Caco-2 (cell line): Measurements from ENCODE around the gene CTU1. TPM values are rescaled to one million over a fixed set of nuclear protein-coding genes. Genes with fewer than 3 reads are reported as not detected.

Experiments
- BruUV-seq: library from RNA; stranded (reverse); fragments of 400-500 nt; replicated peaks from 2 replicates; lab custom pipeline; 2021; lab: Mats Ljungman, UMichigan
- CTCF ChIA-PET: fragments of 300-600 bp; sonication (Branson Sonifier 250); formaldehyde crosslinking; loops from one replicate; lab custom pipeline; 2022; ENCODE audit warnings: antibody characterized with exemption; lab: Charles Lee
- POLR2A ChIA-PET: fragments of 300-600 bp; sonication (Branson Sonifier 250); formaldehyde crosslinking; loops from one replicate; lab custom pipeline; 2022; ENCODE audit warnings: antibody characterized with exemption; lab: Charles Lee
- DNase-seq, 2 experiments: peaks; one replicate each; pipeline versions ENCODE4 v3.0.0 to v3.0.0-alpha.2; 2020 to 2022
- H3K27me3 ChIP-seq: replicated peaks from 2 replicates; pipeline ENCODE4 v1.6.0; 2011; ENCODE audit warnings: low read length; ENCODE audit not compliant: control insufficient read depth, insufficient read depth
- H3K36me3 ChIP-seq: 2 replicates; pipeline ENCODE4 v1.5.1; 2011; ENCODE audit warnings: low read length; ENCODE audit not compliant: control insufficient read depth, insufficient read depth
- H3K4me1 ChIP-seq: fragments of 250-450 bp; sonication (Bioruptor Pico); 2 replicates; pipeline ENCODE4 v1.5.1; 2020; ENCODE audit warnings: mild to moderate bottlenecking
- H3K4me3 ChIP-seq: 2 replicates; pipeline ENCODE4 v1.5.1; 2011; ENCODE audit warnings: low read depth, mild to moderate bottlenecking, control low read depth, low read length
- H3K9me3 ChIP-seq: fragments of 250-450 bp; sonication (Bioruptor Pico); 2 replicates; pipeline ENCODE4 v1.5.1; 2020; ENCODE audit warnings: mild to moderate bottlenecking, moderate library complexity
- H3K27ac Mint-ChIP-seq: one replicate; pipeline ENCODE4 v1.8.0; 2022; ENCODE audit warnings: mixed read lengths; ENCODE audit not compliant: unreplicated experiment
- H3K27me3 Mint-ChIP-seq: one replicate; pipeline ENCODE4 v1.8.0; 2022; ENCODE audit warnings: mixed read lengths; ENCODE audit not compliant: insufficient read depth, unreplicated experiment
- H3K36me3 Mint-ChIP-seq: one replicate; pipeline ENCODE4 v1.8.0; 2022; ENCODE audit warnings: mild to moderate bottlenecking, mixed read lengths; ENCODE audit not compliant: insufficient read depth, unreplicated experiment
- H3K4me1 Mint-ChIP-seq: one replicate; pipeline ENCODE4 v1.8.0; 2022; ENCODE audit warnings: low read depth, mixed read lengths; ENCODE audit not compliant: unreplicated experiment
- H3K4me3 Mint-ChIP-seq: one replicate; pipeline ENCODE4 v1.8.0; 2022; ENCODE audit warnings: mild to moderate bottlenecking, moderate library complexity, mixed read lengths; ENCODE audit not compliant: unreplicated experiment
- H3K9me3 Mint-ChIP-seq: one replicate; pipeline ENCODE4 v1.8.0; 2022; ENCODE audit warnings: mixed read lengths; ENCODE audit not compliant: unreplicated experiment
- CTCF ChIP-seq, 2 experiments: fragments of 200-600 bp in 1 of 2; IDR thresholded peaks; 1 replicate in 1 of 2; 2 replicates in 1 of 2; pipeline versions ENCODE4 v1.5.1 to v1.8.0; 2011 to 2022; ENCODE audit warnings: antibody characterized with exemption in 1 of 2, control low read depth in 1 of 2, inconsistent platforms in 1 of 2, low read depth in 1 of 2, low read length in 1 of 2, mild to moderate bottlenecking in 1 of 2, moderate library complexity in 1 of 2; ENCODE audit not compliant: insufficient read depth in 1 of 2, severe bottlenecking in 1 of 2, unreplicated experiment in 1 of 2
- intact Hi-C: fragments of 100-400 bp; cut with micrococcal nuclease; formaldehyde crosslinking; loops from one replicate; pipeline ENCODE4 v1.10.0; 2022; ENCODE audit not compliant: unreplicated experiment
- total RNA-seq: library from RNA; stranded (reverse); gene quantifications from 2 replicates; pipeline ENCODE4 v1.2.3, GENCODE V29; 2022

CTU1 gene
- total RNA-seq, 1 experiment from 2014 or later: 8.1 TPM

- H3K36me3 ChIP-seq: no peaks in the 10 kb centered on the region
- ChIA-PET CTCF (no interaction called here), POLR2A (no interaction called here)
- no peak overlapping the region for H3K4me3 ChIP-seq
- intact Hi-C loops: no loop called here
- no peaks in the 10 kb centered on the region for H3K9me3 ChIP-seq
- Mint-ChIP-seq H3K36me3 (no peaks in the 10 kb centered on the region), H3K4me1 (no peaks in the 10 kb centered on the region), H3K27ac (no peak overlapping the region), H3K9me3 (peaks cover 13% of the 10 kb centered on the region), H3K4me3 (no peak overlapping the region), H3K27me3 (peaks cover 25% of the 10 kb centered on the region)
- no peaks in the 10 kb centered on the region for H3K4me1 ChIP-seq
- no peak for DNase-seq
- no peak for TF ChIP-seq CTCF (IDR thresholded peaks at IDR 0.05; ENCODE audit: insufficient read depth in 1 of 2, low read depth in 1 of 2, low read length in 1 of 2, severe bottlenecking in 1 of 2, unreplicated experiment in 1 of 2)
- no TSS peak for BruUV-seq
- no peaks in the 10 kb centered on the region for H3K27me3 ChIP-seq
Observed at GRCh38 chr19:51060973-51061372, 47.2 kb downstream of the CTU1 start.

- ChIA-PET CTCF (no interaction called here), POLR2A (no interaction called here)
- peaks cover 29% of the 10 kb centered on the region for H3K27me3 Mint-ChIP-seq
- H3K4me3 ChIP-seq: no peak overlapping the region
- no peaks in the 10 kb centered on the region for H3K4me1 Mint-ChIP-seq
- no peaks in the 10 kb centered on the region for H3K36me3 Mint-ChIP-seq
- no peak overlapping the region for H3K27ac Mint-ChIP-seq
- no peak for TF ChIP-seq CTCF (IDR thresholded peaks at IDR 0.05; ENCODE audit: insufficient read depth in 1 of 2, low read depth in 1 of 2, low read length in 1 of 2, severe bottlenecking in 1 of 2, unreplicated experiment in 1 of 2)
- no peaks in the 10 kb centered on the region for H3K27me3 ChIP-seq
- BruUV-seq: no TSS peak
- no peak for DNase-seq
- H3K4me1 ChIP-seq: no peaks in the 10 kb centered on the region
- no peak overlapping the region for H3K4me3 Mint-ChIP-seq
- intact Hi-C loops: no loop called here
- no peaks in the 10 kb centered on the region for H3K36me3 ChIP-seq
- H3K9me3 ChIP-seq: no peaks in the 10 kb centered on the region
- peaks cover 13% of the 10 kb centered on the region for H3K9me3 Mint-ChIP-seq
Observed at GRCh38 chr19:51060336-51060735, 47.9 kb downstream of the CTU1 start.

- CTCF ChIA-PET: no interaction called here
- no TSS peak for BruUV-seq
- H3K4me1 Mint-ChIP-seq: no peaks in the 10 kb centered on the region
- H3K36me3 Mint-ChIP-seq: no peaks in the 10 kb centered on the region
- H3K27me3 ChIP-seq: no peaks in the 10 kb centered on the region
- H3K9me3 ChIP-seq: no peaks in the 10 kb centered on the region
- H3K4me1 ChIP-seq: no peaks in the 10 kb centered on the region
- intact Hi-C loops: no loop called here
- TF ChIP-seq CTCF (IDR thresholded peaks at IDR 0.05; ENCODE audit: insufficient read depth in 1 of 2, low read depth in 1 of 2, low read length in 1 of 2, severe bottlenecking in 1 of 2, unreplicated experiment in 1 of 2): no peak
- DNase-seq: no peak
- H3K27me3 Mint-ChIP-seq: peaks cover 31% of the 10 kb centered on the region
- no peak overlapping the region for H3K27ac Mint-ChIP-seq
- H3K36me3 ChIP-seq: no peaks in the 10 kb centered on the region
- POLR2A ChIA-PET: no interaction called here
- H3K4me3 ChIP-seq: no peak overlapping the region
- H3K4me3 Mint-ChIP-seq: no peak overlapping the region
- peaks cover 13% of the 10 kb centered on the region for H3K9me3 Mint-ChIP-seq
Observed at GRCh38 chr19:51059715-51060114, 48.5 kb downstream of the CTU1 start.
